Stimulated activated CD8-positive, alpha-beta memory T cell treated with anti-CD3 and anti-CD28 coated beads, Interleukin-4, amount 100 ng/mL, for 4 hours (primary cell): ENCODE data around the gene PGR.

Experiments used
- DNase-seq, 2 donors: peaks; one replicate each; pipeline ENCODE4 v3.0.0-alpha.2; 2020; ENCODE audit warnings: low read depth in 2 of 2, low spot score in 1 of 2

PGR gene

GRCh38 chr11:101011881-101012280 is 117.7 kb downstream of the PGR start:
- DNase-seq, result no peak

- no peak for DNase-seq
Measured at GRCh38 chr11:101010899-101011298, 118.7 kb downstream of the PGR start.

DNA sequence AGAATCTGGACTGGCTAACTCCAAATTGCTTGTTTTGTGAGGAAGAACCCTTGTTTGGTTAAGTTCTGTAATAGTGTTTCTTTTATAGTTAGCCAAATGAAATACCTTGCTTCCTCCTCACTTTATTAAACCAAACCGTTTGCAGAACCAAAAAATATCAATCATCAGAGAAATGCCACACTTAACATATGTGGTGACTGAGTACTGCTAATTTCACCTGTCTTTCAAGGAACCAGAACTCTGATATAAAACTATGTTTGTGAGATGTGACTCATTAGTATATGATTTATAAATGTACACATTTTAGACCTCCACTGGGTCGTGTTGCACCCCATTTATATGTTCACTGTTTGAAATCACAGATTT is 119.9 kb downstream of the PGR start:
- no peak for DNase-seq

- no peak for DNase-seq
Measured at GRCh38 chr11:101008961-101009689, 120.5 kb downstream of the PGR start.

- DNase-seq, result no peak
Measured at GRCh38 chr11:101003468-101003867, 126.1 kb downstream of the PGR start.

DNA sequence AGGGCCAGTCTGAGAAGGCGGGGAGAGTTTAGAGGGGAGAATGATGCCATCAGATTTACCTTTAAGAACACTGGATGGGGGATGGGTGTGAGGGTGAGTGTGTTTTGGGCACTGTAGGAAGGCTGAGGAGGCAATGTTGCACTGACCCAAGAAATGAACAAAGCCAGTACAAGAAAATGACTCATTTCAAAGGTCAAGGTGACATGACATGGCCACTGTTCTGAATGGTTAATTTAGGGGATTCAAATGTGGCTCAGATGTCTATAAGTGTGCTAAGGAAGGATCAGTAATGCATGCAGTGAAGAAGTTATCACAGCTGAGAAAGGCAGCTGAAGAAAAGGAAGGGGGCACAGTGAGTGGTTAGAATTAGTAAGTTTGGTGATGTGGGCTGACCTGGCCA is 129.9 kb downstream of the PGR start:
- no peak for DNase-seq

DNA sequence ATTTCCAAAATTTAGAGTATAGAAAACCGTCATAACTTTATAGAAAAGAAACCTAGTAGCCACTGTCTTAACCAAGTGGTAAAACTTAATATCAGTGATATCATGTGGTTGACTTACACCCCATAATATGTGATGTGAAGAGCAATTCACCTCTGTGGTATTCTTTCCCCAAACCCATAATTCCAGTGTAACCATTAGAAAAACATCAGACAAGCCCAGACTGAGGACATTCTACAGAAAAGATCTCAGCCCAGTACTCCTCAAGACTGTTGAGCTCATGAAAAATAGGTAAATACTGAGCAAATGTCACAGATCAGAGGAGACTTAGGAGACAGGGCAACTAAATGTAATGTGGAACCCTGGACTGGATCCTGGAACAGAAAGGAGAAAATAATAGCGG is 134.6 kb downstream of the PGR start:
- no peak for DNase-seq

GRCh38 chr11:100991541-100991940 is 138.1 kb downstream of the PGR start:
- no peak for DNase-seq

GRCh38 chr11:100990931-100991330 is 138.7 kb downstream of the PGR start:
- DNase-seq, result no peak

DNA sequence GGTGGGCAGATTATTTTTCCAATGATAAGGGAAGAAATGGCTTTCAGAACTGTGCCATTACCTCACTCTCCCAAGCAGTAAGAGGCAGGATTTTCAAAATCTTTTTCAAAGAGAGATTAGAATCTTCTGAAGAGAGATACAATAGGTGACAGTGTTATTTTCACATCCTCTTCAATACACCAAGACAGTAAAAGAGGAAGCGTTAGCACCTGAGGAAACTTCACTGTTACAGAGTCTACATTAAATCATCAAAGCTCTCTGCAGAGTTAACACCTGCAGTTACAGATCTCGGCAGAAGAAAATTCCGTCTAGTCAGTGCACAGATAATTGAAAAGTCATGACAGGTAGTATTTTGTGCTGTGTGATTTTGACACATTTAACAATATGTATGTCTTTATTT is 144.9 kb downstream of the PGR start:
- no peak for DNase-seq

GRCh38 chr11:100981196-100981824 is 148.3 kb downstream of the PGR start:
- no peak for DNase-seq

- DNase-seq, result no peak
Measured at GRCh38 chr11:100980156-100980555, 149.5 kb downstream of the PGR start.
